T-helper 17 cell (primary cell): ENCODE results near the gene ECI1. TPM values are rescaled to one million over a fixed set of nuclear protein-coding genes. Genes with fewer than 3 reads are reported as not detected.

Source experiments
- ATAC-seq: fragments of 150-1000 bp; cut with Tn5 transposase; 2 replicates; pipeline ENCODE4 v1.10.0; 2021; ENCODE audit warnings: mild to moderate bottlenecking, moderate library complexity
- DNase-seq, 3 donors: peaks; one replicate each; pipeline versions ENCODE4 v3.0.0 to v3.0.0-alpha.2; 2020 to 2021
- H3K9me3 ChIP-seq: one replicate; pipeline ENCODE4 v1.7.0; 2013; ENCODE audit warnings: low read length, mild to moderate bottlenecking; ENCODE audit not compliant: control insufficient read depth, poor library complexity, severe bottlenecking
- H3K27ac Mint-ChIP-seq: one replicate; pipeline ENCODE4 v1.8.0; 2022; ENCODE audit warnings: mild to moderate bottlenecking, moderate library complexity, mixed read lengths
- H3K27me3 Mint-ChIP-seq: one replicate; pipeline ENCODE4 v1.8.0; 2022; ENCODE audit warnings: mixed read lengths
- H3K36me3 Mint-ChIP-seq: one replicate; pipeline ENCODE4 v1.8.0; 2022; ENCODE audit warnings: low read depth, mixed read lengths
- H3K4me1 Mint-ChIP-seq: one replicate; pipeline ENCODE4 v1.8.0; 2022; ENCODE audit warnings: mild to moderate bottlenecking, mixed read lengths
- H3K4me3 Mint-ChIP-seq: one replicate; pipeline ENCODE4 v1.8.0; 2022; ENCODE audit warnings: mild to moderate bottlenecking, moderate library complexity, mixed read lengths
- total RNA-seq, 4 donors: library from RNA in 2 of 4; stranded (reverse) in 2 of 4; gene quantifications; one replicate each; pipeline ENCODE4 v1.2.3 and lab custom pipeline; 2022 to 2026

ECI1 gene
- total RNA-seq, 2 donors from 2014 or later: 15.2 TPM

- no peaks in the 10 kb centered on the region for H3K9me3 ChIP-seq
- DNase-seq (no peak), ATAC-seq (no peak)
- H3K36me3 Mint-ChIP-seq: no peaks in the 10 kb centered on the region
- H3K27me3 Mint-ChIP-seq: no peaks in the 10 kb centered on the region
- peak overlapping the region; percentile 65 for H3K27ac Mint-ChIP-seq
- H3K4me1 Mint-ChIP-seq: peaks cover 15% of the 10 kb centered on the region
- H3K4me3 Mint-ChIP-seq: peak overlapping the region; percentile 87
These were observed 37.3 kb downstream of the ECI1 start for GRCh38 chr16:2213817-2214718.

GRCh38 chr16:2212362-2213324, 38.7 kb downstream of the ECI1 start:
- Mint-ChIP-seq H3K27me3 (no peaks in the 10 kb centered on the region), H3K4me1 (peaks cover 21% of the 10 kb centered on the region), H3K27ac (no peak overlapping the region), H3K4me3 (peak overlapping the region; percentile 87), H3K36me3 (peaks cover 3% of the 10 kb centered on the region)
- ATAC-seq (no peak), DNase-seq (no peak)
- H3K9me3 ChIP-seq: no peaks in the 10 kb centered on the region

GRCh38 chr16:2211923-2212347, 39.5 kb downstream of the ECI1 start:
- H3K27ac Mint-ChIP-seq: no peak overlapping the region

GRCh38 chr16:2210386-2211365, 40.7 kb downstream of the ECI1 start, which contains the start of gene BRICD5:
Gene BRICD5 (minus strand): TSS chr16:2210863. CDS start chr16:2210833, 30 bp downstream.
- DNase-seq (no peak), ATAC-seq (no peak)
- H3K9me3 ChIP-seq: no peaks in the 10 kb centered on the region
- no peaks in the 10 kb centered on the region for H3K27me3 Mint-ChIP-seq
- peaks cover 25% of the 10 kb centered on the region for H3K4me1 Mint-ChIP-seq
- H3K4me3 Mint-ChIP-seq: peak within 1 kb of the TSS; percentile 19
- H3K27ac Mint-ChIP-seq: no peak within 1 kb of the TSS
- H3K36me3 Mint-ChIP-seq: peaks cover 6% of the 10 kb centered on the region

More at GRCh38 chr16:2211923-2212347, 39.5 kb downstream of the ECI1 start:
- ATAC-seq (no peak), DNase-seq (no peak)
- peaks cover 6% of the 10 kb centered on the region for H3K36me3 Mint-ChIP-seq
- H3K27me3 Mint-ChIP-seq: no peaks in the 10 kb centered on the region
- no peaks in the 10 kb centered on the region for H3K9me3 ChIP-seq
- peaks cover 23% of the 10 kb centered on the region for H3K4me1 Mint-ChIP-seq
- no peak overlapping the region for H3K4me3 Mint-ChIP-seq

GRCh38 chr16:2210009-2210332, 41.4 kb downstream of the ECI1 start:
- ATAC-seq (no peak), DNase-seq (no peak)
- no peaks in the 10 kb centered on the region for H3K9me3 ChIP-seq
- Mint-ChIP-seq H3K4me1 (peaks cover 24% of the 10 kb centered on the region), H3K36me3 (peaks cover 6% of the 10 kb centered on the region), H3K27me3 (no peaks in the 10 kb centered on the region), H3K27ac (no peak overlapping the region), H3K4me3 (no peak overlapping the region)

- no peak overlapping the region for H3K4me3 Mint-ChIP-seq
- peaks cover 26% of the 10 kb centered on the region for H3K4me1 Mint-ChIP-seq
- no peaks in the 10 kb centered on the region for H3K9me3 ChIP-seq
- no peaks in the 10 kb centered on the region for H3K27me3 Mint-ChIP-seq
- no peak for DNase-seq
- H3K36me3 Mint-ChIP-seq: peaks cover 6% of the 10 kb centered on the region
- H3K27ac Mint-ChIP-seq: no peak overlapping the region
- ATAC-seq: no peak
These were observed 42.0 kb downstream of the ECI1 start for GRCh38 chr16:2209258-2210008.

- no peak for DNase-seq
- Mint-ChIP-seq H3K27ac (no peak overlapping the region), H3K4me1 (peaks cover 27% of the 10 kb centered on the region), H3K4me3 (no peak overlapping the region), H3K36me3 (peaks cover 6% of the 10 kb centered on the region), H3K27me3 (no peaks in the 10 kb centered on the region)
- no peaks in the 10 kb centered on the region for H3K9me3 ChIP-seq
- no peak for ATAC-seq
These were observed 42.6 kb downstream of the ECI1 start for GRCh38 chr16:2208772-2209171.

GRCh38 chr16:2208308-2208707, 43.1 kb downstream of the ECI1 start:
- no peaks in the 10 kb centered on the region for H3K27me3 Mint-ChIP-seq
- no peak overlapping the region for H3K4me3 Mint-ChIP-seq
- H3K9me3 ChIP-seq: no peaks in the 10 kb centered on the region
- H3K36me3 Mint-ChIP-seq: peaks cover 6% of the 10 kb centered on the region
- H3K4me1 Mint-ChIP-seq: peaks cover 23% of the 10 kb centered on the region
- ATAC-seq (no peak), DNase-seq (no peak)
- no peak overlapping the region for H3K27ac Mint-ChIP-seq

GRCh38 chr16:2207872-2208271, 43.5 kb downstream of the ECI1 start:
- peaks cover 6% of the 10 kb centered on the region for H3K36me3 Mint-ChIP-seq

GRCh38 chr16:2206780-2207433, 44.5 kb downstream of the ECI1 start:
- Mint-ChIP-seq H3K4me3 (peak overlapping the region; percentile 80), H3K4me1 (peaks cover 17% of the 10 kb centered on the region), H3K27ac (no peak overlapping the region), H3K36me3 (peaks cover 6% of the 10 kb centered on the region), H3K27me3 (no peaks in the 10 kb centered on the region)
- ATAC-seq (no peak), DNase-seq (no peak)
- no peaks in the 10 kb centered on the region for H3K9me3 ChIP-seq

More at GRCh38 chr16:2207872-2208271, 43.5 kb downstream of the ECI1 start:
- H3K4me1 Mint-ChIP-seq: peaks cover 21% of the 10 kb centered on the region
- no peak for DNase-seq
- H3K27me3 Mint-ChIP-seq: no peaks in the 10 kb centered on the region
- peak overlapping the region; percentile 81 for H3K4me3 Mint-ChIP-seq
- no peak for ATAC-seq
- H3K9me3 ChIP-seq: no peaks in the 10 kb centered on the region
- peak overlapping the region; percentile 57 for H3K27ac Mint-ChIP-seq

GRCh38 chr16:2206420-2206779, 45.0 kb downstream of the ECI1 start:
- H3K36me3 Mint-ChIP-seq: peaks cover 6% of the 10 kb centered on the region
- H3K4me3 Mint-ChIP-seq: peak overlapping the region; percentile 80
- ATAC-seq (no peak), DNase-seq (no peak)
- no peaks in the 10 kb centered on the region for H3K9me3 ChIP-seq
- H3K27me3 Mint-ChIP-seq: no peaks in the 10 kb centered on the region
- H3K4me1 Mint-ChIP-seq: peaks cover 14% of the 10 kb centered on the region
- no peak overlapping the region for H3K27ac Mint-ChIP-seq
